ENCODE data around the gene TENM3. TPM values are rescaled to one million over a fixed set of nuclear protein-coding genes. Genes with fewer than 3 reads are reported as not detected.

Gene TENM3
- total and polyA plus RNA-seq, 2 of the 8 experiments (the other 6 are each of a cell fraction or from before 2014, with no cell fraction given) = 36.9 to 69.3 TPM

DNA sequence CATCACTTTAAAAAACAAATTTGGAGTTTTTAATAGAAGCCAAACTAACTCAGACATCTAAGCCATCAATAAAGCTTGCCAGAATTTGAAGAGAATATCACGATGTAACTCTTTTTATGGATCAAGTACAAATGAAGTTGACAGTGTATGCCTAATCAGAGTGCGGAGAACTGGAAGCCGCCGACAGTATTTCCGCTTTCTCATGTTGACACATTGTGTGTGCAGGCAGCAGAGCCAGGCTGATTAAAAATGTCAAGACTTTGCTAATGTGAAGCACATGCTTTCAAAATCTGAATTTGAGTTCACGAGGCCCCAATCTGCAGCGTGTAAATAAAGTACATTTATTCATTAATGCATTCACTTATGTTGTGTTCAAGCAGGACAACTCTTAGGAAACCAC is 161.2 kb downstream of the TENM3 start:
- ChIA-PET POLR2A (ENCODE audit: partially characterized antibody) (no interaction called here), CTCF (ENCODE audit: partially characterized antibody) (interaction anchor here (0.9 kb wide), 1 partner anchor 8 kb away, joined by 3 read pairs; no protein-coding TSS in a partner anchor)
- Histone ChIP-seq H2BK15ac (ENCODE audit: low read length) (no peak overlapping the region), H3K23me2 (ENCODE audit: low read depth, low read length) (no peaks in the 10 kb centered on the region), H3K14ac (ENCODE audit: insufficient read length) (no peak overlapping the region), H3K27me3 (replicated peaks in 1 of 4; ENCODE audit: control insufficient read depth in 3 of 4, extremely low read depth in 1 of 4, insufficient read depth in 3 of 4, low read length in 3 of 4) (no peaks in the 10 kb centered on the region), H4K5ac (ENCODE audit: insufficient read length, low read depth, low read length) (no peak overlapping the region), H3K79me2 (ENCODE audit: control insufficient read depth in 1 of 2, insufficient read depth in 2 of 2, low read length in 2 of 2) (no peaks in the 10 kb centered on the region), H3K27ac (ENCODE audit: low read depth, low read length) (no peak overlapping the region), H3K79me1 (ENCODE audit: low read depth, low read length) (no peaks in the 10 kb centered on the region; the same call in 1 of the 2 replicates), H2AFZ (ENCODE audit: low read length) (no peak overlapping the region), H2BK120ac (replicated peaks; ENCODE audit: low read depth, low read length) (no peak overlapping the region), H3K9me3 (ENCODE audit: insufficient read depth in 2 of 2, low read depth in 1 of 2, low read length in 1 of 2) (no peaks in the 10 kb centered on the region), H2BK20ac (ENCODE audit: low read length) (no peak overlapping the region), H3K4me3 (ENCODE audit: extremely low read depth in 1 of 4, insufficient read depth in 2 of 4, low read depth in 3 of 4, low read length in 4 of 4) (no peak overlapping the region), H3K23ac (ENCODE audit: insufficient read length) (no peak overlapping the region), H2BK5ac (ENCODE audit: low read depth, low read length) (no peak overlapping the region), H4K8ac (ENCODE audit: extremely low read depth, insufficient read depth, low read length) (no peak overlapping the region), H3K4ac (replicated peaks; ENCODE audit: insufficient read length, low read depth, low read length) (no peak overlapping the region), H3K56ac (replicated peaks; ENCODE audit: insufficient read length, low read depth, low read length) (no peak overlapping the region), H3K4me1 (replicated peaks in 1 of 4; ENCODE audit: control insufficient read depth in 3 of 4, insufficient read depth in 4 of 4, low read length in 3 of 4) (no peaks in the 10 kb centered on the region), H2AK5ac (ENCODE audit: low read depth, low read length) (no peak overlapping the region), H4K91ac (replicated peaks; ENCODE audit: insufficient read length, low read length) (no peak overlapping the region), H3K4me2 (ENCODE audit: insufficient read depth in 1 of 2, low read depth in 2 of 2, low read length in 2 of 2) (no peak overlapping the region), H3K36me3 (ENCODE audit: control insufficient read depth in 2 of 4, insufficient read depth in 4 of 4, low read length in 3 of 4) (no peaks in the 10 kb centered on the region), H3K18ac (ENCODE audit: extremely low read depth, low read length) (no peak overlapping the region), H4K20me1 (replicated peaks in 1 of 2; ENCODE audit: control insufficient read depth in 1 of 2, insufficient read depth in 2 of 2, low read length in 2 of 2) (no peaks in the 10 kb centered on the region), H2BK12ac (ENCODE audit: low read depth, low read length) (no peak overlapping the region), H3K9ac (replicated peaks in 1 of 4; ENCODE audit: extremely low read depth in 1 of 4, low read depth in 3 of 4, low read length in 3 of 4) (no peak overlapping the region)
- FAIRE-seq (no peak), DNase-seq (ENCODE audit: low read depth in 1 of 2, low spot score in 2 of 2) (no peak)
- WGBS, 2 experiments (ENCODE audit: extremely low coverage in 1 of 2, insufficient coverage in 1 of 2, insufficient read length in 1 of 2, insufficient replicate concordance in 2 of 2, low coverage in 1 of 2, low lambda C conversion rate in 2 of 2, missing lambda C conversion rate in 1 of 2) = 97% methylated on average over 7 of the region's 7 CpGs; no CpG with 5 or more reads in 1 of the 2 experiments
- TF ChIP-seq JUND (IDR thresholded peaks at IDR 0.05; ENCODE audit: low read length) (no peak), SIX5 (IDR thresholded peaks at IDR 0.05; ENCODE audit: low read depth, low read length) (no peak), RFX5 (IDR thresholded peaks at IDR 0.05; ENCODE audit: borderline replicate concordance, low read depth, low read length) (no peak), TCF12 (IDR thresholded peaks at IDR 0.05; ENCODE audit: low read depth, low read length) (no peak), FOSL1 (IDR thresholded peaks at IDR 0.05; ENCODE audit: insufficient read depth, low read depth, low read length) (no peak), EP300 (IDR thresholded peaks at IDR 0.05; ENCODE audit: borderline replicate concordance in 1 of 2, low read depth in 2 of 2, low read length in 2 of 2) (no peak), SAP30 (IDR thresholded peaks at IDR 0.05; ENCODE audit: insufficient read depth, insufficient replicate concordance, low read length) (no peak), SP4 (IDR thresholded peaks at IDR 0.05; ENCODE audit: low read length) (no peak), SIN3A (conservative IDR thresholded peaks at IDR 0.05 in 1 of 2, IDR thresholded peaks at IDR 0.05 in 1 of 2; ENCODE audit: low read depth in 1 of 2, low read length in 2 of 2) (no peak)
- TF ChIP-seq, protein P1, sequence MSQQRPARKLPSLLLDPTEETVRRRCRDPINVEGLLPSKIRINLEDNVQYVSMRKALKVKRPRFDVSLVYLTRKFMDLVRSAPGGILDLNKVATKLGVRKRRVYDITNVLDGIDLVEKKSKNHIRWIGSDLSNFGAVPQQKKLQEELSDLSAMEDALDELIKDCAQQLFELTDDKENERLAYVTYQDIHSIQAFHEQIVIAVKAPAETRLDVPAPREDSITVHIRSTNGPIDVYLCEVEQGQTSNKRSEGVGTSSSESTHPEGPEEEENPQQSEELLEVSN (IDR thresholded peaks at IDR 0.05) = no peak
- TF ChIP-seq, protein P2, sequence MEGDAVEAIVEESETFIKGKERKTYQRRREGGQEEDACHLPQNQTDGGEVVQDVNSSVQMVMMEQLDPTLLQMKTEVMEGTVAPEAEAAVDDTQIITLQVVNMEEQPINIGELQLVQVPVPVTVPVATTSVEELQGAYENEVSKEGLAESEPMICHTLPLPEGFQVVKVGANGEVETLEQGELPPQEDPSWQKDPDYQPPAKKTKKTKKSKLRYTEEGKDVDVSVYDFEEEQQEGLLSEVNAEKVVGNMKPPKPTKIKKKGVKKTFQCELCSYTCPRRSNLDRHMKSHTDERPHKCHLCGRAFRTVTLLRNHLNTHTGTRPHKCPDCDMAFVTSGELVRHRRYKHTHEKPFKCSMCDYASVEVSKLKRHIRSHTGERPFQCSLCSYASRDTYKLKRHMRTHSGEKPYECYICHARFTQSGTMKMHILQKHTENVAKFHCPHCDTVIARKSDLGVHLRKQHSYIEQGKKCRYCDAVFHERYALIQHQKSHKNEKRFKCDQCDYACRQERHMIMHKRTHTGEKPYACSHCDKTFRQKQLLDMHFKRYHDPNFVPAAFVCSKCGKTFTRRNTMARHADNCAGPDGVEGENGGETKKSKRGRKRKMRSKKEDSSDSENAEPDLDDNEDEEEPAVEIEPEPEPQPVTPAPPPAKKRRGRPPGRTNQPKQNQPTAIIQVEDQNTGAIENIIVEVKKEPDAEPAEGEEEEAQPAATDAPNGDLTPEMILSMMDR (IDR thresholded peaks at IDR 0.05; ENCODE audit: control extremely low read depth in 1 of 3, insufficient read depth in 1 of 3, low read depth in 1 of 3, low read length in 3 of 3) = no peak
